Spinal cord (tissue), 10 donors: ENCODE results near the gene NOD1. TPM values are rescaled to one million over a fixed set of nuclear protein-coding genes. Genes with fewer than 3 reads are reported as not detected.
"Not testable (repeated sequence)": the region's sequence is repeated elsewhere in the genome, so short reads cannot be mapped to it uniquely, and the experiment has no call there.

Source experiments
- DNase-seq, 6 donors: peaks; one replicate each; pipeline versions ENCODE4 v3.0.0 to v3.0.0-alpha.2; 2013 to 2015; ENCODE audit warnings: low spot score in 6 of 6, low read depth in 4 of 6
- H3K27ac ChIP-seq: one replicate; pipeline ENCODE4 v1.5.1; 2013; ENCODE audit warnings: low read depth, low read length, control low read depth
- H3K27me3 ChIP-seq: one replicate; pipeline ENCODE4 v1.6.1; 2013; ENCODE audit warnings: low read length; ENCODE audit not compliant: control insufficient read depth, insufficient read depth
- H3K36me3 ChIP-seq: one replicate; pipeline ENCODE4 v1.6.1; 2013; ENCODE audit warnings: low read length; ENCODE audit not compliant: control insufficient read depth, insufficient read depth
- H3K4me1 ChIP-seq: one replicate; pipeline ENCODE4 v1.6.1; 2013; ENCODE audit warnings: low read length; ENCODE audit not compliant: control insufficient read depth, insufficient read depth
- H3K4me3 ChIP-seq: one replicate; pipeline ENCODE4 v1.5.1; 2013; ENCODE audit warnings: low read depth, low read length, control low read depth
- H3K9me3 ChIP-seq: one replicate; pipeline ENCODE4 v1.6.1; 2013; ENCODE audit warnings: low read length; ENCODE audit not compliant: control insufficient read depth, insufficient read depth
- WGBS: methylation state at CpG from one replicate; pipeline ENCODE4 v1.1.5; 2013; ENCODE audit warnings: missing lambda C conversion rate; ENCODE audit not compliant: insufficient coverage; 5-methylcytosine and 5-hydroxymethylcytosine counted together
- polyA plus RNA-seq, 2 donors: library from polyadenylated mRNA; unstranded; fragments of 120-200 nt; gene quantifications; one replicate each; pipeline ENCODE4 v1.2.1, GENCODE V29; 2013; ENCODE audit not compliant: insufficient read length in 2 of 2
- total RNA-seq, 2 donors: library from RNA; depleted of rRNA in 1 of 2; stranded (reverse); fragments of 120-200 nt in 1 of 2; fragments of >200 nt in 1 of 2; gene quantifications; one replicate each; pipeline versions ENCODE4 v1.2.3 to v1.2.4, GENCODE V29; 2013 to 2014
- donor health status: healthy.

NOD1 gene
- total and polyA plus RNA-seq, 4 donors, result 3.4 to 7.7 (median 5.3) TPM

DNA sequence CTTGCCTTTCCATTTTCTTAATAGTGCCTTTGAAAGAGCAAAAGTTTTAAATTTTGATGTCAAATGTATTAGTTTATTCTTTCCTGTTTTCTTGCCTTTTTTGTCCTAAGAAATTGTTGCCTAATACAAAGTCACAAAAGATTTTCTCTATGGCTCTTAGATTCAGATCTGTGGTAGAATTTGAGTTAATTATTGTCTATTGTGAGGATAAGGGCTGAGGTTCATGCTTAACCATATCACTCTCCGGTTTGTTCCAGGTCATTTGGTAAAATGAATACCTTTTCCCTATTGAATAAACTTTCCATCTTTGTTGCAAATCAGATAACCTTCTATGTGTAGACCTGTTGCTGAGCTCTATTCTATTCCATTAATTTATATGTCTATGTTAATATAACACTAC lies 96.0 kb downstream of the NOD1 start:
- Histone ChIP-seq H3K36me3 (no peaks in the 10 kb centered on the region), H3K27ac (no peak overlapping the region), H3K4me3 (no peak overlapping the region), H3K27me3 (no peaks in the 10 kb centered on the region), H3K9me3 (peaks cover 2% of the 10 kb centered on the region), H3K4me1 (no peaks in the 10 kb centered on the region)
- WGBS, result no CpG with 5 or more reads among the region's 1 CpG
- no peak for DNase-seq

DNA sequence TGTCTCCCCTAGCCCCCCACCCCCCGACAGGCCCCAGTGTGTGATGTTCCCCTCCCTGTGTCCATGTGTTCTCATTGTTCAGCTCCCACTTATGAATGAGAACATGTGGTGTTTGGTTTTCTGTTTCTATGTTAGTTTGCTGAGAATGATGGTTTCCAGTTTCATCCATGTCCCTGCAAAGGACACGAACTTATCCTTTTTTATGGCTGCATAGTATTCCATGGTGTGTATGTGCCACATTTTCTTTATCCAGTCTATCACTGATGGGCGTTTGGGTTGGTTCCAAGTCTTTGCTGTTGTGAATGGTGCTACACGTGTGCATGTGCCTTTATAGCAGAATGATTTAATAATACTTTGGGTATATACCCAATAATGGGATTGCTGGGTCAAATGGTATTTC lies 97.8 kb downstream of the NOD1 start:
- WGBS, result no CpG with 5 or more reads among the region's 4 CpGs
- H3K27me3 ChIP-seq, H3K9me3 ChIP-seq: not testable (repeated sequence)

DNA sequence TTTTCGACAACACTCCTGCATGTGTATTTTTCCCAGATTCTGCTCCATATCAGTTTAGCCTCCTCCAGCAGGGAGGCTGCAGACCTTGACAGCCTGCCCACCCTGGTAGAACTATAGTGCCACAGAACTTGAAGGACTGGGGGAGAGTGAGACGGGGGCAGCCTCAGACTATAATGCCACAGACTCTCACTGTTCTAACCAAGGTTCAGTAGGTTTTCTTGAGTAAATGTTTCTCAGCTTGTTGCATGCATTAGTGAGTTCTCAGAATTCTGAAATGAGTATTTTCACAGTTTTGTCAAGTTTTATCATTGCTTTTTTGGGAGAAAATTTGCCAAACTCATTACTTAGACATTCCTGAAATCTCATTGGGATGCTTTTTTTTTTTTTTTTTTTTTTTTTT lies 98.3 kb downstream of the NOD1 start:
- DNase-seq, result no peak
- WGBS, result 100% methylated on average over 1 of the region's 2 CpGs
- H3K36me3 ChIP-seq, result no peaks in the 10 kb centered on the region

More for the DNA sequence above, 97.8 kb downstream of the NOD1 start:
- H3K36me3 ChIP-seq, H3K4me1 ChIP-seq, H3K4me3 ChIP-seq, H3K27ac ChIP-seq, DNase-seq: not testable (repeated sequence)

DNA sequence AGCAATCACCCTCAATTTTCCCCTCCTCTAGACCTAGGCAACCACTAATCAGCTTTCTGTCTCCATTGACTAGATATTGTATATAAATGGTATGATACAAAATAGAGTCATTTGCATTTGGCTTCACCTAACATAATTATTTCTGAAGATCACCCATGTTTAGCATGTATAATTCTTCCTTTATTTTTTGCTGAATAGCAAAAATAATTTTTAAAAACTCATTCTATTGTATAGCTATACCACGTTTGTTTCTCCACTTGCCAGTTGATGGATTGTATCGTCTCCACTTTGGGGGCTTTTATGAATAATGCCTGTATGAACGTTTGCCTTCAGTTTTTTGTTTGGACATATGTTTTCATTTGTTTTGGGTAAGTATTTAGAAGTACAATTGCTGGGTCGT lies 98.8 kb downstream of the NOD1 start:
- Histone ChIP-seq H3K4me1 (no peaks in the 10 kb centered on the region), H3K4me3 (no peak overlapping the region), H3K27ac (no peak overlapping the region), H3K36me3 (no peaks in the 10 kb centered on the region), H3K27me3 (no peaks in the 10 kb centered on the region), H3K9me3 (peaks cover 2% of the 10 kb centered on the region)
- 100% methylated on average over 1 of the region's 4 CpGs for WGBS
- DNase-seq, result no peak

More for the DNA sequence above, 98.3 kb downstream of the NOD1 start:
- Histone ChIP-seq H3K27ac (no peak overlapping the region), H3K27me3 (no peaks in the 10 kb centered on the region), H3K4me1 (no peaks in the 10 kb centered on the region), H3K9me3 (peaks cover 2% of the 10 kb centered on the region), H3K4me3 (no peak overlapping the region)

DNA sequence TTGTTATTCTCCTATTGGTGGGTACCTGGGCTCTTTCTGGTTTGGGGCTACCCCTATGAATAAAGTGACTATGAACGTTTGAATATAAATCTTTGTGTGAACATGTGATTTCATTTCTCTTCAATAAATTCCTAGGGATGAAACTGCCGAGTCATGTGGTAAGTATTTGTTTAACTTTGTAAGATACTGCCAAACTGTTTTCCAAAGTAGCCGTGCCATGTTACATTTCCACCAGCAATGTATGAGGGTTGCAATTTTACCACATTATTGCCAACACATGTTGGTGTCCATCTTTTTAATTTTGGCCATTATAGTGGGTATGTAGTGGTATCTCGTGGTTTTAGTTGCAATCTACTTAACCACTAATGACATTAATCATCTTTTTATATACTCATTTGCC lies 99.5 kb downstream of the NOD1 start:
- H3K9me3 ChIP-seq, result peaks cover 2% of the 10 kb centered on the region
- H3K4me3 ChIP-seq, result no peak overlapping the region
- no peak overlapping the region for H3K27ac ChIP-seq
- H3K4me1 ChIP-seq, result no peaks in the 10 kb centered on the region
- no peak for DNase-seq
- no peaks in the 10 kb centered on the region for H3K36me3 ChIP-seq
- WGBS, result no CpG with 5 or more reads among the region's 4 CpGs
- no peaks in the 10 kb centered on the region for H3K27me3 ChIP-seq

DNA sequence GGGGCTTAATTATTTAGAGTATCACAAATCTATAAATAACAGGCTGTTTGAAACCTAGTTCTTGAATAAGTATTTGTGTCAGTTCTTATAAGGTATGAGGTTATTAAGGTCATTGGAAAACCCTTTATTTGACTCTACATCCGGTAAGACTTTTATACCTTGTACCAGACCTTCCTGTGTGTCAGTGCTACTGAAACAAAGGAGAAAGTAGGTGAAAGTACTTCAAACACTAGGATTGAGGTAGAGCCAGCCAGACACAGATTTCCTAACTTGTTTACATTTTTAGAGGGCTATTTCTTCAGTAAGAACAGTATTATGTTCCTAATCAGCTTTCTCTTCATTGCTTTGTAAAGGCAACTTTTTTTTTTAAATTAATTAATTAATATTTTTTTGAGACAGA lies 100.3 kb downstream of the NOD1 start:
- no peak overlapping the region for H3K4me3 ChIP-seq
- WGBS, result no CpG with 5 or more reads among the region's 1 CpG
- no peaks in the 10 kb centered on the region for H3K36me3 ChIP-seq
- no peaks in the 10 kb centered on the region for H3K27me3 ChIP-seq
- H3K9me3 ChIP-seq, result peaks cover 2% of the 10 kb centered on the region
- no peak for DNase-seq
- H3K27ac ChIP-seq, result no peak overlapping the region
- no peaks in the 10 kb centered on the region for H3K4me1 ChIP-seq

Other genes with a start within 250 kb of the NOD1 start
- 10 to 100 TPM; 10.5 to 28.1 TPM for gene ZNRF2, start 194.2 kb downstream of the NOD1 start, total RNA-seq
- gene ZNRF2, start 194.2 kb downstream of the NOD1 start, polyA plus RNA-seq, result 10 to 100 TPM in 1 of 2 donors, 1 to 10 TPM in 1; 6.4 to 10.2 TPM
- 10 to 100 TPM; 23.4 to 35.9 TPM for gene GGCT, start 26.0 kb upstream of the NOD1 start, total RNA-seq
- 10 to 100 TPM; 37.6 to 46.2 TPM for gene GGCT, start 26.0 kb upstream of the NOD1 start, polyA plus RNA-seq
- 10 to 100 TPM; 58.2 to 79.1 TPM for gene GARS1, start 116.1 kb upstream of the NOD1 start, total RNA-seq
- gene GARS1, start 116.1 kb upstream of the NOD1 start, polyA plus RNA-seq, result 100 to 1,000 TPM; 111 to 112 TPM
- gene CRHR2, start 203.7 kb upstream of the NOD1 start, total RNA-seq, result 1 to 10 TPM in 1 of 2 donors, under 1 TPM in 1; 0.89 to 2.4 TPM
- gene CRHR2, start 203.7 kb upstream of the NOD1 start, polyA plus RNA-seq, result 1 to 10 TPM; 1.5 to 2.6 TPM